HepG2 (cell line): ENCODE measurements around the gene FRAS1. TPM values are rescaled to one million over a fixed set of nuclear protein-coding genes. Genes with fewer than 3 reads are reported as not detected.

ENCODE experiments used
- ATAC-seq: fragments of 200-7000 bp; cut with Tn5 transposase; 3 replicates; pipeline ENCODE4 v1.9.1; 2020; ENCODE audit warnings: mild to moderate bottlenecking, moderate library complexity
- BruUV-seq: library from RNA; stranded (reverse); fragments of 400-500 nt; replicated peaks from 2 replicates; lab custom pipeline; 2021; lab: Mats Ljungman, UMichigan
- CTCF ChIA-PET: fragments of 300-600 bp; formaldehyde crosslinking; extraction: SDS; loops from one replicate; lab custom pipeline; 2021; ENCODE audit warnings: low total read pairs, inconsistent platforms, low intra/inter-chr PET ratio; lab: Yijun Ruan, JAX
- POLR2A ChIA-PET: fragments of 350-600 bp; sonication (Branson Sonifier 250); formaldehyde crosslinking; loops from one replicate; lab custom pipeline; 2020; ENCODE audit warnings: antibody characterized with exemption, inconsistent platforms; lab: Yijun Ruan, JAX
- DNase-seq: peaks from one replicate; pipeline ENCODE4 v3.0.0-alpha.2; 2015; ENCODE audit warnings: low spot score
- FAIRE-seq: peaks from 3 replicates; lab custom pipeline; 2011; peaks lifted over from hg19 to GRCh38; lab: Jason Lieb, UNC
- H2AFZ ChIP-seq: one replicate; pipeline ENCODE4 v1.6.1; 2011; ENCODE audit warnings: low read length, inconsistent platforms
- H3K27ac ChIP-seq: fragments of 300-600 bp; 3 replicates; pipeline ENCODE4 v1.8.0; 2011; ENCODE audit warnings: mixed run types, mild to moderate bottlenecking, mixed read lengths, low read length, inconsistent platforms; ENCODE audit not compliant: insufficient read depth; ENCODE audit errors: extremely low read length
- H3K27me3 ChIP-seq, 2 experiments: fragments of 200-600 bp in 1 of 2; 2 replicates in 1 of 2; 3 replicates in 1 of 2; pipeline versions ENCODE4 v1.6.0 to v1.8.0; 2011; ENCODE audit warnings: low read length in 2 of 2, mild to moderate bottlenecking in 2 of 2, moderate library complexity in 2 of 2, inconsistent platforms in 1 of 2; ENCODE audit not compliant: insufficient read depth in 2 of 2, control insufficient read depth in 1 of 2
- H3K36me3 ChIP-seq, 2 experiments: fragments of 200-600 bp in 1 of 2; replicated peaks in 1 of 2; 2 replicates in 1 of 2; 3 replicates in 1 of 2; pipeline versions ENCODE4 v1.5.1 to v1.8.0; 2011; ENCODE audit warnings: low read length in 2 of 2, inconsistent platforms in 1 of 2; ENCODE audit not compliant: insufficient read depth in 2 of 2, control insufficient read depth in 1 of 2
- H3K4me1 ChIP-seq: 2 replicates; pipeline ENCODE4 v1.5.1; 2012; ENCODE audit warnings: low read length, inconsistent platforms; ENCODE audit not compliant: insufficient read depth
- H3K4me2 ChIP-seq: 2 replicates; pipeline ENCODE4 v1.6.0; 2011; ENCODE audit warnings: low read depth, low read length, inconsistent platforms
- H3K4me3 ChIP-seq, 3 experiments: fragments of 200-600 bp in 1 of 3; sonication (generic), shearing (Covaris generic) in 1 of 3; replicated peaks in 1 of 3; 2 replicates each; pipeline ENCODE4 v1.5.1; 2011 to 2016; ENCODE audit warnings: low read length in 3 of 3, inconsistent platforms in 2 of 3, low read depth in 2 of 3, mild to moderate bottlenecking in 2 of 3, control low read depth in 1 of 3, mixed read lengths in 1 of 3; ENCODE audit not compliant: insufficient read depth in 1 of 3
- H3K79me2 ChIP-seq: one replicate; pipeline ENCODE4 v1.6.1; 2011; ENCODE audit warnings: low read length, inconsistent platforms; ENCODE audit not compliant: insufficient read depth
- H3K9ac ChIP-seq: 2 replicates; pipeline ENCODE4 v1.6.0; 2011; ENCODE audit warnings: mild to moderate bottlenecking, low read depth, low read length, inconsistent platforms; ENCODE audit not compliant: insufficient read depth
- H3K9me3 ChIP-seq: 2 replicates; pipeline ENCODE4 v1.5.1; 2012; ENCODE audit warnings: mild to moderate bottlenecking, low read length
- H4K20me1 ChIP-seq: 2 replicates; pipeline ENCODE4 v1.6.0; 2011; ENCODE audit warnings: inconsistent platforms, mild to moderate bottlenecking, low read length, moderate library complexity; ENCODE audit not compliant: insufficient read depth
- TCF12 ChIP-seq, 2 experiments: fragments of 450-650 bp in 1 of 2; sonication (generic) in 1 of 2; formaldehyde crosslinking in 1 of 2; IDR thresholded peaks; 2 replicates each; pipeline versions ENCODE4 v1.6.1 to v1.8.0; 2017 to 2022; ENCODE audit warnings: antibody characterized with exemption in 1 of 2, mild to moderate bottlenecking in 1 of 2, missing genetic modification reagents in 1 of 2, moderate library complexity in 1 of 2
- ZKSCAN8 ChIP-seq: IDR thresholded peaks from 2 replicates; pipeline ENCODE4 v1.6.1; 2016; ENCODE audit warnings: borderline replicate concordance, missing genetic modification reagents, missing compliant biosample characterization
- ZNF333 ChIP-seq: sonication (generic); formaldehyde crosslinking; IDR thresholded peaks from 2 replicates; pipeline ENCODE4 v1.4.0; 2020; ENCODE audit warnings: mild to moderate bottlenecking, missing genetic modification reagents, borderline replicate concordance
- in situ Hi-C: cut with HindIII; loops from 2 replicates; pipeline ENCODE4 v1.10.0; 2017; ENCODE audit warnings: low pct_unique_long_range_greater_than_20kb; ENCODE audit not compliant: extremely low pct_ligation_motif_present
- intact Hi-C: fragments of 100-400 bp; cut with micrococcal nuclease; formaldehyde crosslinking; loops from one replicate; pipeline ENCODE4 v1.10.0; 2022; ENCODE audit not compliant: unreplicated experiment
- polyA plus RNA-seq, 8 experiments: library from polyadenylated mRNA; depleted of rRNA in 3 of 8; stranded (reverse) in 7 of 8; unstranded in 1 of 8; fragments of >200 nt; fragmentation: Illumina TruSeq in 4 of 8; extraction: Trizol in 4 of 8; gene quantifications; 2 replicates each; pipeline versions ENCODE4 v1.2.1 to v1.2.3, GENCODE V29; 2011 to 2016; ENCODE audit warnings: low read depth in 4 of 8, missing spikeins in 1 of 8, mixed read lengths in 1 of 8; ENCODE audit not compliant: insufficient read depth in 1 of 8
- total RNA-seq, 5 experiments: library from RNA; depleted of rRNA; stranded (reverse); fragments of >200 nt; fragmentation: Illumina TruSeq; extraction: Trizol; gene quantifications; 2 replicates each; pipeline ENCODE4 v1.2.3, GENCODE V29; 2016; ENCODE audit warnings: low read depth in 1 of 5
- TF ChIP-seq, protein P1 (sequence below): sonication (generic); formaldehyde crosslinking; IDR thresholded peaks from 2 replicates; pipeline ENCODE4 v1.4.0; 2020; ENCODE audit warnings: missing genetic modification reagents, mild to moderate bottlenecking, borderline replicate concordance
- TF ChIP-seq, protein P2 (sequence below): sonication (generic); formaldehyde crosslinking; IDR thresholded peaks from 2 replicates; pipeline ENCODE4 v1.5.0; 2020; ENCODE audit warnings: mild to moderate bottlenecking, low read depth, missing genetic modification reagents, borderline replicate concordance

FRAS1 gene
- total and polyA plus RNA-seq, 2 of the 13 experiments (the other 11 are each of a cell fraction or from before 2014, with no cell fraction given) = 22.5 to 31.6 TPM

DNA sequence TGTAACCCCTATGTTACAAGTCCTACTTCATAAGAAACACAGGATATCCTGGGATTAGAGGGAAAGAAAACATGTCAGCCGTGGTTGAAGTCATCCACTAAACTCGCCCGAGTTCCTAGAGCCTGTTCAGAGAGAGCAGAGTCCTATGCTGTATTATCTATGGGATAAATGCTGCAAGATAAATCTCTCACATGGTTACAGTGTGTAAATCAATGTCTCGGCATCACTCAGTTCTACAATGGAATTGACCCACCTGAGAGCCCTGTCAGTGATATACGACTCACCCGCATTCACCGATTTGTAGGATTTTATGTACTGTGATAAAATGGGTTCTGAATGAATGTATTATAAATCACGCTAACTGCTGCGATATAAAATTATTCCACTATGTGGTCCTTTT lies 366.7 kb downstream of the FRAS1 start (continued):
- TF ChIP-seq, protein P1, sequence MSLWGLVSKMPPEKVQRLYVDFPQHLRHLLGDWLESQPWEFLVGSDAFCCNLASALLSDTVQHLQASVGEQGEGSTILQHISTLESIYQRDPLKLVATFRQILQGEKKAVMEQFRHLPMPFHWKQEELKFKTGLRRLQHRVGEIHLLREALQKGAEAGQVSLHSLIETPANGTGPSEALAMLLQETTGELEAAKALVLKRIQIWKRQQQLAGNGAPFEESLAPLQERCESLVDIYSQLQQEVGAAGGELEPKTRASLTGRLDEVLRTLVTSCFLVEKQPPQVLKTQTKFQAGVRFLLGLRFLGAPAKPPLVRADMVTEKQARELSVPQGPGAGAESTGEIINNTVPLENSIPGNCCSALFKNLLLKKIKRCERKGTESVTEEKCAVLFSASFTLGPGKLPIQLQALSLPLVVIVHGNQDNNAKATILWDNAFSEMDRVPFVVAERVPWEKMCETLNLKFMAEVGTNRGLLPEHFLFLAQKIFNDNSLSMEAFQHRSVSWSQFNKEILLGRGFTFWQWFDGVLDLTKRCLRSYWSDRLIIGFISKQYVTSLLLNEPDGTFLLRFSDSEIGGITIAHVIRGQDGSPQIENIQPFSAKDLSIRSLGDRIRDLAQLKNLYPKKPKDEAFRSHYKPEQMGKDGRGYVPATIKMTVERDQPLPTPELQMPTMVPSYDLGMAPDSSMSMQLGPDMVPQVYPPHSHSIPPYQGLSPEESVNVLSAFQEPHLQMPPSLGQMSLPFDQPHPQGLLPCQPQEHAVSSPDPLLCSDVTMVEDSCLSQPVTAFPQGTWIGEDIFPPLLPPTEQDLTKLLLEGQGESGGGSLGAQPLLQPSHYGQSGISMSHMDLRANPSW = no peak

DNA sequence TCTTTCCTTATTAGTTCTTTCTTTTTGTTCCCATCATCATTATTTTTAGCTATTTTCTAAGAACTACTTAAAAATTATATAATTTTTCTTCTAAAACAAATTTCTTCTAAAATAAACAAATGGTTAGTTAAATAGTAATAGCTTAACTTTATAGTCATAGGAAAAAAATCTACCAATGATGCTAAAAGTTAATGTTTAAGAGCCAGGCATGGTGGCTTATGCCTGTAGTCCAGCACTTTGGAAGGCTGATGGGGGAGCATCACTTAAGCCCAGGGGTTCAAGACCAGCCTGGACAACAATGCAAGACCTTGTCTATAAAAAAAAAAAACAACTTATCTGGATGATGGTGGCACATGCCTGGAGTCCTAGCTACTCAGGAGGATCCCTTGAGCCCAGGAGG lies 367.3 kb downstream of the FRAS1 start:
- in situ Hi-C loops = no loop called here
- H3K27ac ChIP-seq = no peak overlapping the region
- CTCF ChIA-PET = no interaction called here
- no peak for ATAC-seq
- FAIRE-seq = no peak
- no peak overlapping the region for H2AFZ ChIP-seq
- no peak for DNase-seq
- peaks cover 19 to 60% of the 10 kb centered on the region in 2 experiments; a peak in 4 of 5 replicates for H3K36me3 ChIP-seq
- H3K4me3 ChIP-seq = no peak overlapping the region
- intact Hi-C loops = no loop called here
- no peak overlapping the region for H3K4me2 ChIP-seq
- no peak overlapping the region for H3K9ac ChIP-seq
- no peak for TF ChIP-seq ZNF333 (CRISPR knock-in tag)
- no peak for TF ChIP-seq TCF12 (IDR thresholded peaks at IDR 0.05)
- TF ChIP-seq TCF12 (CRISPR knock-in tag; IDR thresholded peaks at IDR 0.05) = no peak
- TF ChIP-seq, protein P2, sequence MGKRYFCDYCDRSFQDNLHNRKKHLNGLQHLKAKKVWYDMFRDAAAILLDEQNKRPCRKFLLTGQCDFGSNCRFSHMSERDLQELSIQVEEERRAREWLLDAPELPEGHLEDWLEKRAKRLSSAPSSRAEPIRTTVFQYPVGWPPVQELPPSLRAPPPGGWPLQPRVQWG (CRISPR knock-in tag) = no peak
- TF ChIP-seq ZKSCAN8 (CRISPR knock-in tag) = no peak
- TF ChIP-seq, all 625 proteins: peak for 0
- Histone ChIP-seq H4K20me1 (no peaks in the 10 kb centered on the region), H3K79me2 (no peaks in the 10 kb centered on the region), H3K27me3 (no peaks in the 10 kb centered on the region; a peak in 1 of 5 replicates), H3K9me3 (no peaks in the 10 kb centered on the region), H3K4me1 (peaks cover 14% of the 10 kb centered on the region; the same call in 1 of the 2 replicates)
- POLR2A ChIA-PET = no interaction called here
- BruUV-seq = no TSS peak
